Stimulated activated CD4-positive, alpha-beta T cell treated with anti-CD3 and anti-CD28 coated beads, TNF-alpha, amount 100 ng/mL, for 48 hours (primary cell): ENCODE results near the gene POLD1.
"Not testable (repeated sequence)": the region's sequence is repeated elsewhere in the genome, so short reads cannot be mapped to it uniquely, and the experiment has no call there.

Experiments used
- DNase-seq, 3 donors: peaks; one replicate each; pipeline ENCODE4 v3.0.0-alpha.2; 2020; ENCODE audit warnings: low read depth in 3 of 3

POLD1 gene

GRCh38 chr19:50365434-50366306 is 18.5 kb upstream of the POLD1 start, which contains the start of gene NAPSA:
NAPSA (minus strand) TSS chr19:50365639; CDS start chr19:50365621, 18 bp downstream.
- no peak for DNase-seq

- peak; percentile 58 to 65 (median 62) for DNase-seq
Observed at GRCh38 chr19:50368649-50369570, 15.2 kb upstream of the POLD1 start.

GRCh38 chr19:50371914-50372475 is 12.2 kb upstream of the POLD1 start:
- no peak for DNase-seq

GRCh38 chr19:50376166-50377050 is 7.7 kb upstream of the POLD1 start, which contains the start of gene NR1H2:
NR1H2 (plus strand) TSS chr19:50376457; CDS start chr19:50377606, 1,149 bp downstream.
- DNase-seq = peak; percentile 90 to 96 (median 92)

- peak in 2 of 3 donors; percentile 30 to 66 for DNase-seq
Observed at GRCh38 chr19:50377051-50377461, 7.1 kb upstream of the POLD1 start.

GRCh38 chr19:50377517-50377916 is 6.6 kb upstream of the POLD1 start:
- DNase-seq = no peak

- no peak for DNase-seq
Observed at GRCh38 chr19:50378169-50378862, 5.8 kb upstream of the POLD1 start.

GRCh38 chr19:50378863-50379236 is 5.3 kb upstream of the POLD1 start:
- DNase-seq = no peak

- no peak for DNase-seq
Observed at GRCh38 chr19:50379602-50380001, 4.5 kb upstream of the POLD1 start.

GRCh38 chr19:50380137-50380536 is 4.0 kb upstream of the POLD1 start:
- DNase-seq = no peak

- DNase-seq = no peak
Observed at GRCh38 chr19:50380751-50381151, 3.4 kb upstream of the POLD1 start.

- no peak for DNase-seq
Observed at GRCh38 chr19:50381881-50382729, 2.0 kb upstream of the POLD1 start.

GRCh38 chr19:50383001-50383851 is 921 bp upstream of the POLD1 start:
- no peak for DNase-seq

- no peak for DNase-seq
Observed at GRCh38 chr19:50384685-50385535, 763 bp downstream of the POLD1 start.

GRCh38 chr19:50387176-50387867 is 3.2 kb downstream of the POLD1 start:
- no peak for DNase-seq

- no peak for DNase-seq
Observed at GRCh38 chr19:50387868-50388245, 3.7 kb downstream of the POLD1 start.

- not testable (repeated sequence) for DNase-seq
Observed at GRCh38 chr19:50390295-50390694, 6.1 kb downstream of the POLD1 start.
